GM12865 (cell line): ENCODE data around the gene CIB2.

Experiments
- DNase-seq: peaks from one replicate; pipeline ENCODE4 v3.0.0; 2010; ENCODE audit warnings: low read depth
- H3K4me3 ChIP-seq: 2 replicates; pipeline ENCODE4 v1.5.1; 2011; ENCODE audit warnings: mild to moderate bottlenecking, low read depth, low read length, control low read depth
- CTCF ChIP-seq: IDR thresholded peaks from 2 replicates; pipeline ENCODE4 v1.5.1; 2011; ENCODE audit warnings: low read length, control low read depth, low read depth, inconsistent platforms; ENCODE audit not compliant: insufficient read depth; ENCODE audit errors: missing control alignments

The CIB2 gene

GRCh38 chr15:78054966-78055365 lies 76.3 kb downstream of the CIB2 start:
- TF ChIP-seq CTCF = no peak
- H3K4me3 ChIP-seq = no peak overlapping the region
- no peak for DNase-seq
